ENCODE results near the gene ITM2B. TPM values are rescaled to one million over a fixed set of nuclear protein-coding genes. Genes with fewer than 3 reads are reported as not detected.
"Not testable (repeated sequence)": the region's sequence is repeated elsewhere in the genome, so short reads cannot be mapped to it uniquely, and the experiment has no call there.

Gene ITM2B
- total RNA-seq, 4 donors from 2014 or later: 117 to 352 (median 310) TPM

DNA sequence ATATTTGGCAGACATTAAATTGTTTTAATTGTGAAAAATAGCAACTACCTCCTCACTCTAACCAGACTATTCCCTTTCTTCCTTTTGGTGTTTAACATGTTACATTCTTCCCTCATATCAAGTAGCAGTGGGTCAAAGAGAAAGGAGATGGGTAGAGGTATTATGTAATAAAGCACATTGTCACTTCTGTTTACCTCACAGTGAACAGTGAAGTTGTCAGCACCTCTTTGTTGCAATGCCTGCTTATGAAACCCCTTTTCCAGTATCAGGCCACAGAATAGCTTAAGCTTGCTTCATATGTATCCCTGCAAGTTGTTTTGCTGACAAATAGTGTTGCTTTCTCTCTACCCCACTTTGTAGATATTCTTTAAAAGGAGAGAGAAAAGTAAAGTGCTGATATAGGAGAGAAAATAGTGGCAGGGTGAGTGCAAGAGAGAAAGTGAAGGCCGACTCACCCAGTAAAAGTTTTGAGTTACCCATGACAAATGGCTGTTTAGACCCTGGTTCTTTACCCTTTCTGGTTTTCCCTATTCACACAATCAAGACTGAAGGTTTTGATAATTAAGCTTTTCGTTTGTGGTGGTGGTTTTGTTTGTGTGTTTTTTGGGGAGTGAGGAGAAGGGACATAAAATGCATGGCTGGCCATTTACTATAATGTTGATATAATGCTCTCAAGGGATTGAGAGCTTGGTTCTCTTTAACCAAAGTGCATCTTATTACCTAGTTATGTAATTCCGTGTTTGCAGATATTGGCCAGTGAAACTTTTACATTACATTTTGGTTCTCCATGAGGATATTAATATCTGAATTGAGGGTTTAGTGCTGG is 3.7 kb downstream of the ITM2B start:
- intact Hi-C loops (cut with DNase I; ENCODE audit: low total_unique reads): loop anchor here (10.0 kb wide), 1 partner anchor 112 kb away; no protein-coding TSS in a partner anchor
- Histone ChIP-seq H3K36me3 (peaks cover 0 to 12% (median 0%) of the 10 kb centered on the region in 4 donors), H3K4me3 (peak overlapping the region in 1 of 4 donors; percentile 89), H3K9me3 (no peaks in the 10 kb centered on the region), H3K4me1 (peaks cover 17 to 75% (median 47%) of the 10 kb centered on the region in 4 donors), H3K27me3 (no peaks in the 10 kb centered on the region), H3K27ac (peak overlapping the region; percentile 99 to 100 (median 99))
- in situ Hi-C loops (cut with MboI; ENCODE audit: low pct_ligation_motif_present in 1 of 4, low pct_unique_long_range_greater_than_20kb in 1 of 4, low sequenced_read_pairs in 3 of 4): loop anchor here in 1 of 4 donors (10.0 kb wide), 1 partner anchor 112 kb away; no protein-coding TSS in a partner anchor
- TF ChIP-seq EP300 (IDR thresholded peaks at IDR 0.05; ENCODE audit: low read depth): no peak
- no peak for TF ChIP-seq CTCF (IDR thresholded peaks at IDR 0.05)
- TF ChIP-seq POLR2AphosphoS5 (IDR thresholded peaks at IDR 0.05): no peak
- TF ChIP-seq POLR2A (IDR thresholded peaks at IDR 0.05): no peak
- DNase-seq: no peak
- WGBS, 2 donors (ENCODE audit: low coverage in 1 of 2): 20 to 39% methylated on average over 3 of the region's 3 CpGs

- H3K27ac ChIP-seq, DNase-seq, H3K9me3 ChIP-seq, H3K27me3 ChIP-seq, H3K4me3 ChIP-seq: not testable (repeated sequence)
- Histone ChIP-seq H3K4me1 (peaks cover 13 to 94% (median 54%) of the 10 kb centered on the region in 4 donors), H3K36me3 (peaks cover 0 to 12% (median 0%) of the 10 kb centered on the region in 4 donors)
- 95% methylated on average over 6 of the region's 6 CpGs; no CpG with 5 or more reads in 1 of the 2 donors for WGBS, 2 donors (ENCODE audit: low coverage in 1 of 2)
- intact Hi-C loops (cut with DNase I; ENCODE audit: low total_unique reads): loop anchor here (10.0 kb wide), 1 partner anchor 115 kb away; no protein-coding TSS in a partner anchor
- in situ Hi-C loops (cut with MboI; ENCODE audit: low pct_ligation_motif_present in 1 of 4, low pct_unique_long_range_greater_than_20kb in 1 of 4, low sequenced_read_pairs in 3 of 4): loop anchor here in 1 of 4 donors (10.0 kb wide), 1 partner anchor 115 kb away; no protein-coding TSS in a partner anchor
Observed at GRCh38 chr13:48239369-48239768, 6.4 kb downstream of the ITM2B start.

- in situ Hi-C loops (cut with MboI; ENCODE audit: low pct_ligation_motif_present in 1 of 4, low pct_unique_long_range_greater_than_20kb in 1 of 4, low sequenced_read_pairs in 3 of 4) (no loop called here), intact Hi-C loops (cut with DNase I; ENCODE audit: low total_unique reads) (no loop called here)
- WGBS, 2 donors (ENCODE audit: low coverage in 1 of 2): 26 to 31% methylated on average over 4 of the region's 4 CpGs
- H3K27me3 ChIP-seq: no peaks in the 10 kb centered on the region
- H3K4me3 ChIP-seq: no peak overlapping the region
- no peaks in the 10 kb centered on the region for H3K9me3 ChIP-seq
- peaks cover 0 to 12% (median 0%) of the 10 kb centered on the region in 4 donors for H3K36me3 ChIP-seq
- H3K27ac ChIP-seq: peak overlapping the region in 1 of 4 donors; percentile 1
- TF ChIP-seq POLR2A (IDR thresholded peaks at IDR 0.05): no peak
- no peak for TF ChIP-seq CTCF (IDR thresholded peaks at IDR 0.05)
- TF ChIP-seq POLR2AphosphoS5 (IDR thresholded peaks at IDR 0.05): no peak
- TF ChIP-seq EP300 (IDR thresholded peaks at IDR 0.05; ENCODE audit: low read depth): no peak
- no peak for DNase-seq
- H3K4me1 ChIP-seq: peaks cover 13 to 91% (median 38%) of the 10 kb centered on the region in 4 donors
Observed at GRCh38 chr13:48241651-48242050, 8.6 kb downstream of the ITM2B start.

GRCh38 chr13:48242677-48243076 is 9.7 kb downstream of the ITM2B start:
- peaks cover 13 to 91% (median 35%) of the 10 kb centered on the region in 4 donors for H3K4me1 ChIP-seq
- intact Hi-C loops (cut with DNase I; ENCODE audit: low total_unique reads) (no loop called here), in situ Hi-C loops (cut with MboI; ENCODE audit: low pct_ligation_motif_present in 1 of 4, low pct_unique_long_range_greater_than_20kb in 1 of 4, low sequenced_read_pairs in 3 of 4) (no loop called here)
- no peak overlapping the region for H3K4me3 ChIP-seq
- 73 to 76% methylated on average over 1 of the region's 1 CpG for WGBS, 2 donors (ENCODE audit: low coverage in 1 of 2)
- H3K27me3 ChIP-seq: no peaks in the 10 kb centered on the region
- peaks cover 0 to 12% (median 0%) of the 10 kb centered on the region in 4 donors for H3K36me3 ChIP-seq
- TF ChIP-seq POLR2A (IDR thresholded peaks at IDR 0.05) (no peak), CTCF (IDR thresholded peaks at IDR 0.05) (no peak), EP300 (IDR thresholded peaks at IDR 0.05; ENCODE audit: low read depth) (no peak), POLR2AphosphoS5 (IDR thresholded peaks at IDR 0.05) (no peak)
- H3K27ac ChIP-seq: no peak overlapping the region
- no peaks in the 10 kb centered on the region for H3K9me3 ChIP-seq
- DNase-seq: no peak

Data from transverse colon (tissue), 4 donors.